ENCODE data around the gene CPED1.

The CPED1 gene

DNA sequence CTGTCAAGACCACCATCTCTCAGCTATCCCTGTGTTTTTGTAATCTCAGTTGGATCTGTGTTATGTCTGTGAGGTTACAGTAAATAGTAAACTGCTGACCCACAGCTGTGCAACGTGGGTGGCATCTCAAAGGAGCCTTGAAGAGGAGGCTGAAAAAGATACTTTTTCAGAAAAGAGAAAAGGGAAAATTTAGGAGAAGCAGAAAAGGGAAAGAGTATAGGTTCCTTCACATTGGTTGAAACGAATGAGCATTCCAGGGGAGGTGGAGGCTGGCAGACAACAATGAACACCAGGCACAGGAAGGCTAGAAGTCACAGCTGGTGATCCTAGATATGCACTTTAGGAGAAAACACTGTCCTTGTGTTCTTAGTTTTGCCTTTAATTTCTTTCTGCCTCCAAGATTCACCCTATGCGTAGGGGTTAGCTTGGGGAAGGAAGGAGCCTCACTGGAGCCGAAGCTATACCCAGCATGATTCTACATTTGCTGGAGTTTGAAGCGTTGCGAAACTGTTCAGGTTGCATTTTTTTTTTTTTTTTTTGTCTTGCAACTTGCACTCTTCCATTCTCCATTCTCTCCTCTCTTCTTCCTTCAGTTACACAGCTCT, 18.3 kb downstream of the CPED1 start:
- TF ChIP-seq POLR2A (IDR thresholded peaks at IDR 0.05; ENCODE audit: low read depth, low read length) = no peak
- DNase-seq (ENCODE audit: insufficient read length, low spot score) (no peak), FAIRE-seq (no peak)

GRCh38 chr7:121008816-121009215, 20.3 kb downstream of the CPED1 start:
- FAIRE-seq (no peak), DNase-seq (ENCODE audit: insufficient read length, low spot score) (no peak)
- no peak for TF ChIP-seq POLR2A (IDR thresholded peaks at IDR 0.05; ENCODE audit: low read depth, low read length)

DNA sequence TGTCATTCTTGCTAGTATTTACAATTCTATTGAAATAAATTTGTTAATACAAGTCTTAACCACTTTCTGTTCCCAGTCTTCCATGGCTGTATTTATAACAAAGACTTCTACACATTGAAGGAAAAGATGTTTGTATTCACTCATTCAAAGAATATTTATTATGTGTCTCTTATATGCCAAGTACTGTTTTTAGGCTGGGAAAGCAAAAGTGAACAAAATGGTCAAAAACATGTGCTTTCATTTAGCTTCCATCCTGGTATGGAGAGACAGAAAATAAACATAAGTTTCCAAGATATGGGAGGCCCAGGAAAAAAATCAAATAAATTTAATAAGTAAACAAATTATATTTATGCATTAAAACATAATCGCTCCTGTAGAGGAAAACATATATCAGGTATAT, 22.9 kb downstream of the CPED1 start:
- DNase-seq (ENCODE audit: insufficient read length, low spot score) (no peak), FAIRE-seq (no peak)
- no peak for TF ChIP-seq POLR2A (IDR thresholded peaks at IDR 0.05; ENCODE audit: low read depth, low read length)

- no peak for TF ChIP-seq POLR2A (IDR thresholded peaks at IDR 0.05; ENCODE audit: low read depth, low read length)
- no peak for DNase-seq (ENCODE audit: insufficient read length, low spot score)
- FAIRE-seq = no peak
These were observed 23.8 kb downstream of the CPED1 start for GRCh38 chr7:121012170-121012874.

DNA sequence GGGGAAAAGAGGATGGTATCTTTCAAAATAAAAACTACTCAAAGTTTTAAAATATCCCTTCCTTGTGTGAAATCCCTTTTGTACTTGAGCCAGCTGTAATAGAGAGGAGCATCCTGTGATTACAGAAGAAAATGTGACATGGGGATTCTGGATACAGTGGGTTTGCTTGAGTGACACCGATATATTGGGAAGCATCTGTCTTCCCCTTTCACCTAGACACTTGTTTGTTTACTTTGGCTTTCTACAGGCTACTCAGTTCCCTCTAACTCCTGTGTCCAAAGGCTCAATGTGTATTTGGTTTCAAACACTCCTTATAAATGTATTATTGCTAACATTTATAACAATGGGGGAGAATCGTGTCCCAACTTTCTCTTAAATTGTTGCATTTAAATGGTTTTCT, 24.4 kb downstream of the CPED1 start:
- FAIRE-seq (no peak), DNase-seq (ENCODE audit: insufficient read length, low spot score) (no peak)
- no peak for TF ChIP-seq POLR2A (IDR thresholded peaks at IDR 0.05; ENCODE audit: low read depth, low read length)

DNA sequence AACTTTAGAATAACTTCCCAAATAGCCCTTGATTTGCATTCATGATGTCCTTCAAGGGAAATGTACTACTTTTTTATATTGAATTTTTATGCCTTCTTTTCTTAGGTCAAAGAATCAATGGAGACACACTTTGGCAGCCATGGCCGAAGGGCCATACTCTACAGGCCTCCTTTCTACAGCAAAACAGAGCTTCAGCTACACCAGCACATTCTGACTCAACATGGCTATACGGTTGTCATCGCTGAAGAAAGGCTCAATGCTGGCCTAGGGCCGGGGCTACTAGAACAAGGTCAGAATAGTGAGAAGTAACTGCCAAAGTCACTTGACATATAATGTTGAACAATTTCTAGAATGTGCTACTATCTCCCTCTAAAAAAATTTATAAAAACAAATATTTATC, 27.0 kb downstream of the CPED1 start:
- DNase-seq (ENCODE audit: insufficient read length, low spot score) (no peak), FAIRE-seq (no peak)
- no peak for TF ChIP-seq POLR2A (IDR thresholded peaks at IDR 0.05; ENCODE audit: low read depth, low read length)

DNA sequence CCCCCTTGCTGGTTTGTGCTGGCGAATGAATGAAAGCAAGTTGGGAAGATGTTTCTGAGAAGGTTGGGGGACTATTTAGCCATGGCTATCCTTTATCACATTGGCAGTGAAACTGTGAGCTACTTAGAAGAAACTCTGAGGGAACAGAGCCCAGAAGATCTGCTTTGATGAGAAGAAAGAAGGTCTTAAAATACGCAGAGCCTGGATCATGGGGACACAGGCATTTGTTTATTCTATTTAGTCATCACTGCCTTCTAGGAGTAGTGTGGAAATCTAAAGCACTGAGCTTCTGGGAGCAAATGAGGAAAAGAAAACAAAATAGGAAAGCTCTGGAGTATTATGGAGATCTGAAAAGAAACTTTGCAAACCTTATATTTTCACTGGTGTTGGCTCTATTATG, 28.5 kb downstream of the CPED1 start:
- FAIRE-seq (no peak), DNase-seq (ENCODE audit: insufficient read length, low spot score) (no peak)
- no peak for TF ChIP-seq POLR2A (IDR thresholded peaks at IDR 0.05; ENCODE audit: low read depth, low read length)

- FAIRE-seq (peak; percentile 38), DNase-seq (ENCODE audit: insufficient read length, low spot score) (no peak)
- TF ChIP-seq POLR2A (IDR thresholded peaks at IDR 0.05; ENCODE audit: low read depth, low read length) = no peak
These were observed 29.1 kb downstream of the CPED1 start for GRCh38 chr7:121017586-121017985.

GRCh38 chr7:121019018-121019417, 30.5 kb downstream of the CPED1 start:
- TF ChIP-seq POLR2A (IDR thresholded peaks at IDR 0.05; ENCODE audit: low read depth, low read length) = no peak
- FAIRE-seq (peak; percentile 94), DNase-seq (ENCODE audit: insufficient read length, low spot score) (no peak)

GRCh38 chr7:121020249-121020988, 31.9 kb downstream of the CPED1 start:
- peak; percentile 85 for FAIRE-seq
- TF ChIP-seq POLR2A (IDR thresholded peaks at IDR 0.05; ENCODE audit: low read depth, low read length) = no peak
- no peak for DNase-seq (ENCODE audit: insufficient read length, low spot score)

- peak; percentile 45 for FAIRE-seq
These were observed 32.8 kb downstream of the CPED1 start for GRCh38 chr7:121020989-121021969.

DNA sequence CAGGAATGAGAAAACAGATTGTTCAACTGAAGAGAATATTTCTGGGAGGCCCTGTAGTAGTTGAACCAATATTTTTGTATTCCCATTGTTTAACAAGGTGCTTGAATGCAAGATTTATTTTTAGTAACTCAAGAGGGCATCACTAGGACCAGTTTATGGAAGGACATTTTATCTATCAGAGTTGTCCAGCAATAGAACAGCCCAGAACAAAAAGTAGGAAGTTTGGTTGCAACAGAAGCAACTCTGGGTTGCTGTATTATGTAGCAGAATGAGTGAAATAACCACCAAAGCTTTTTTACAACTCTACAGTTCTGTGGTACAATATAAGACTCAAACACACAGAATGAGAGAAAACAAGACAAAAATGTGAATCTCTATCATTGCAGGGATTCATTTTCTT, 34.7 kb downstream of the CPED1 start:
- no peak for TF ChIP-seq POLR2A (IDR thresholded peaks at IDR 0.05; ENCODE audit: low read depth, low read length)
- FAIRE-seq = no peak
- no peak for DNase-seq (ENCODE audit: insufficient read length, low spot score)

More at GRCh38 chr7:121020989-121021969, 32.8 kb downstream of the CPED1 start:
- TF ChIP-seq POLR2A (IDR thresholded peaks at IDR 0.05; ENCODE audit: low read depth, low read length) = no peak
- DNase-seq (ENCODE audit: insufficient read length, low spot score) = no peak

DNA sequence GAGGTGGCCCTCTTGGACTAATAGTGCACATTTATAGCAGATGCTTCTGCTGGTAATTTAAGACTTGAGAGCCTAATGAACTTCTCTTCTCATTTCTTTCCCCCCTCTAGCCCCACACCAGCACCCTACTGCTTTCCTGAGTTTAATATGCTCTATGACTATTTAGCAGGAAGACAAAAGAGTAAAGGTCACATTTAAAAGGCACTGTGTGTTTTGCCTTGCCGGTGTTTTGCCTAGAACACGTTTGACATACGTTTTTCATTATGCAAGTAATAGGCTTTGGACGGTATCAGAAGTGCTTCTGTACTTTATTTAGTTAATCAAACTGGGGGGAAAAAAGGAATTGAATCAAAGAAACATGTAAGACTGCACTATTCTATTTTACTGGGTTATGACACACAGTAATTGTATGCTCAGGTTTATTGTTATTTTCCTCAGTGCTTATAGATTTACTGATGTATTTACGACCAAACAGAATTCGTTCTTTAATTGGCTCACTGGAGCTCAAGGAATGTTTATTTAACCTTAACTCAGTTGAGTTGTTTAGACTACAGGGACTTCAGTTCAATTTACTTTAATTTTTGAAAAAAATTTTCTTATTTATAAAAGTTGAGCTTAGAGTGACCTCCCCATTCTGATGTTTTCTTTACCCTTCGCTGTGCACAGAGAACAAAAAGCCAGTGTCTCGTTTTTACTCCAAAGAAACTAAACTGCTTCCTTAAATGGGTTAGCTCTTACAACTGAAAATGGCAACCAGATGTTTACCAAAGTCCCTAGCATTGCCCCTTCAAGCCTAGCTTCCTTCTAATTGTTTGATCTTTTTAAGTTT, 35.4 kb downstream of the CPED1 start:
- FAIRE-seq (no peak), DNase-seq (ENCODE audit: insufficient read length, low spot score) (no peak)
- TF ChIP-seq POLR2A (IDR thresholded peaks at IDR 0.05; ENCODE audit: low read depth, low read length) = no peak

All from H54 (cell line).